Dendritic cell treated with granulocyte-macrophage colony-stimulating factor and Interleukin-4, amounts not matched to agents 40 ng/mL and 50 ng/mL, for 4 days (primary cell): ENCODE results near the gene DCDC1.

ENCODE experiments used
- H3K27ac Mint-ChIP-seq: one replicate; pipeline ENCODE4 v1.8.0; 2022; ENCODE audit warnings: mild to moderate bottlenecking, mixed read lengths
- H3K27me3 Mint-ChIP-seq: one replicate; pipeline ENCODE4 v1.8.0; 2022; ENCODE audit warnings: mild to moderate bottlenecking, mixed read lengths
- H3K36me3 Mint-ChIP-seq: one replicate; pipeline ENCODE4 v1.8.0; 2022; ENCODE audit warnings: low read depth, mixed read lengths
- H3K4me1 Mint-ChIP-seq: one replicate; pipeline ENCODE4 v1.8.0; 2022; ENCODE audit warnings: low read depth, mixed read lengths
- H3K4me3 Mint-ChIP-seq: one replicate; pipeline ENCODE4 v1.8.0; 2022; ENCODE audit warnings: mild to moderate bottlenecking, moderate library complexity, mixed read lengths
- H3K9me3 Mint-ChIP-seq: one replicate; pipeline ENCODE4 v1.8.0; 2022; ENCODE audit warnings: mixed read lengths
- intact Hi-C: fragments of 100-400 bp; cut with micrococcal nuclease; formaldehyde crosslinking; loops from one replicate; pipeline ENCODE4 v1.15.0; 2022

The DCDC1 gene

GRCh38 chr11:31233425-31233824 is 136.1 kb downstream of the DCDC1 start:
- H3K36me3 Mint-ChIP-seq, result no peaks in the 10 kb centered on the region
- no peaks in the 10 kb centered on the region for H3K9me3 Mint-ChIP-seq
- intact Hi-C loops, result loop anchor here (10.0 kb wide), 1 partner anchor 941 kb away; no protein-coding TSS in a partner anchor
- H3K27ac Mint-ChIP-seq, result no peak overlapping the region
- H3K4me3 Mint-ChIP-seq, result no peak overlapping the region
- H3K4me1 Mint-ChIP-seq, result no peaks in the 10 kb centered on the region
- no peaks in the 10 kb centered on the region for H3K27me3 Mint-ChIP-seq

- intact Hi-C loops, result loop anchor here (10.0 kb wide), 1 partner anchor 943 kb away; no protein-coding TSS in a partner anchor
- Mint-ChIP-seq H3K4me1 (no peaks in the 10 kb centered on the region), H3K4me3 (no peak overlapping the region), H3K27ac (no peak overlapping the region), H3K27me3 (no peaks in the 10 kb centered on the region), H3K36me3 (no peaks in the 10 kb centered on the region), H3K9me3 (no peaks in the 10 kb centered on the region)
Measured at GRCh38 chr11:31231601-31232000, 137.9 kb downstream of the DCDC1 start.

- H3K4me1 Mint-ChIP-seq, result no peaks in the 10 kb centered on the region
- no peaks in the 10 kb centered on the region for H3K36me3 Mint-ChIP-seq
- H3K27me3 Mint-ChIP-seq, result no peaks in the 10 kb centered on the region
- no peaks in the 10 kb centered on the region for H3K9me3 Mint-ChIP-seq
- no peak overlapping the region for H3K4me3 Mint-ChIP-seq
- intact Hi-C loops, result no loop called here
- H3K27ac Mint-ChIP-seq, result no peak overlapping the region
Measured at GRCh38 chr11:31218847-31219246, 150.7 kb downstream of the DCDC1 start.

GRCh38 chr11:31214372-31214771 is 155.2 kb downstream of the DCDC1 start:
- Mint-ChIP-seq H3K4me1 (no peaks in the 10 kb centered on the region), H3K27ac (no peak overlapping the region), H3K9me3 (no peaks in the 10 kb centered on the region), H3K4me3 (no peak overlapping the region), H3K27me3 (no peaks in the 10 kb centered on the region), H3K36me3 (no peaks in the 10 kb centered on the region)
- intact Hi-C loops, result no loop called here

- no peaks in the 10 kb centered on the region for H3K9me3 Mint-ChIP-seq
- intact Hi-C loops, result no loop called here
- H3K36me3 Mint-ChIP-seq, result no peaks in the 10 kb centered on the region
- H3K27ac Mint-ChIP-seq, result no peak overlapping the region
- H3K27me3 Mint-ChIP-seq, result no peaks in the 10 kb centered on the region
- H3K4me1 Mint-ChIP-seq, result no peaks in the 10 kb centered on the region
- no peak overlapping the region for H3K4me3 Mint-ChIP-seq
Measured at GRCh38 chr11:31199378-31199777, 170.2 kb downstream of the DCDC1 start.

GRCh38 chr11:31173926-31174680 is 195.4 kb downstream of the DCDC1 start:
- H3K9me3 Mint-ChIP-seq, result peaks cover 41% of the 10 kb centered on the region
- intact Hi-C loops, result no loop called here
- no peak overlapping the region for H3K27ac Mint-ChIP-seq
- no peak overlapping the region for H3K4me3 Mint-ChIP-seq
- H3K27me3 Mint-ChIP-seq, result no peaks in the 10 kb centered on the region
- no peaks in the 10 kb centered on the region for H3K36me3 Mint-ChIP-seq
- no peaks in the 10 kb centered on the region for H3K4me1 Mint-ChIP-seq

- no peaks in the 10 kb centered on the region for H3K27me3 Mint-ChIP-seq
- H3K36me3 Mint-ChIP-seq, result no peaks in the 10 kb centered on the region
- intact Hi-C loops, result no loop called here
- H3K9me3 Mint-ChIP-seq, result no peaks in the 10 kb centered on the region
- no peak overlapping the region for H3K4me3 Mint-ChIP-seq
- H3K4me1 Mint-ChIP-seq, result no peaks in the 10 kb centered on the region
- H3K27ac Mint-ChIP-seq, result no peak overlapping the region
Measured at GRCh38 chr11:31160504-31161422, 208.8 kb downstream of the DCDC1 start.

GRCh38 chr11:31150841-31151240 is 218.7 kb downstream of the DCDC1 start:
- H3K27me3 Mint-ChIP-seq, result no peaks in the 10 kb centered on the region
- no peak overlapping the region for H3K27ac Mint-ChIP-seq
- H3K4me1 Mint-ChIP-seq, result no peaks in the 10 kb centered on the region
- no peak overlapping the region for H3K4me3 Mint-ChIP-seq
- H3K36me3 Mint-ChIP-seq, result no peaks in the 10 kb centered on the region
- peaks cover under 1% of the 10 kb centered on the region for H3K9me3 Mint-ChIP-seq
- intact Hi-C loops, result no loop called here

GRCh38 chr11:31150011-31150410 is 219.5 kb downstream of the DCDC1 start:
- no peaks in the 10 kb centered on the region for H3K4me1 Mint-ChIP-seq
- no peaks in the 10 kb centered on the region for H3K27me3 Mint-ChIP-seq
- no peak overlapping the region for H3K4me3 Mint-ChIP-seq
- H3K9me3 Mint-ChIP-seq, result peaks cover 6% of the 10 kb centered on the region
- no peak overlapping the region for H3K27ac Mint-ChIP-seq
- intact Hi-C loops, result no loop called here
- no peaks in the 10 kb centered on the region for H3K36me3 Mint-ChIP-seq

GRCh38 chr11:31141789-31142188 is 227.8 kb downstream of the DCDC1 start:
- Mint-ChIP-seq H3K4me1 (no peaks in the 10 kb centered on the region), H3K4me3 (no peak overlapping the region), H3K27me3 (no peaks in the 10 kb centered on the region), H3K9me3 (peaks cover 6% of the 10 kb centered on the region), H3K27ac (no peak overlapping the region), H3K36me3 (no peaks in the 10 kb centered on the region)
- intact Hi-C loops, result no loop called here

- Mint-ChIP-seq H3K27ac (no peak overlapping the region), H3K4me3 (no peak overlapping the region), H3K4me1 (no peaks in the 10 kb centered on the region), H3K27me3 (no peaks in the 10 kb centered on the region), H3K9me3 (no peaks in the 10 kb centered on the region), H3K36me3 (no peaks in the 10 kb centered on the region)
- intact Hi-C loops, result no loop called here
Measured at GRCh38 chr11:31139479-31139878, 230.1 kb downstream of the DCDC1 start.

- Mint-ChIP-seq H3K4me1 (no peaks in the 10 kb centered on the region), H3K36me3 (no peaks in the 10 kb centered on the region), H3K9me3 (no peaks in the 10 kb centered on the region), H3K27ac (no peak overlapping the region), H3K4me3 (no peak overlapping the region), H3K27me3 (no peaks in the 10 kb centered on the region)
- intact Hi-C loops, result no loop called here
Measured at GRCh38 chr11:31132531-31133421, 236.8 kb downstream of the DCDC1 start.

- Mint-ChIP-seq H3K4me1 (no peaks in the 10 kb centered on the region), H3K36me3 (no peaks in the 10 kb centered on the region), H3K9me3 (no peaks in the 10 kb centered on the region), H3K27me3 (no peaks in the 10 kb centered on the region), H3K4me3 (no peak overlapping the region), H3K27ac (no peak overlapping the region)
- intact Hi-C loops, result no loop called here
Measured at GRCh38 chr11:31131760-31132159, 237.8 kb downstream of the DCDC1 start.
